Measurements from ENCODE around the gene UNKL.

DNA sequence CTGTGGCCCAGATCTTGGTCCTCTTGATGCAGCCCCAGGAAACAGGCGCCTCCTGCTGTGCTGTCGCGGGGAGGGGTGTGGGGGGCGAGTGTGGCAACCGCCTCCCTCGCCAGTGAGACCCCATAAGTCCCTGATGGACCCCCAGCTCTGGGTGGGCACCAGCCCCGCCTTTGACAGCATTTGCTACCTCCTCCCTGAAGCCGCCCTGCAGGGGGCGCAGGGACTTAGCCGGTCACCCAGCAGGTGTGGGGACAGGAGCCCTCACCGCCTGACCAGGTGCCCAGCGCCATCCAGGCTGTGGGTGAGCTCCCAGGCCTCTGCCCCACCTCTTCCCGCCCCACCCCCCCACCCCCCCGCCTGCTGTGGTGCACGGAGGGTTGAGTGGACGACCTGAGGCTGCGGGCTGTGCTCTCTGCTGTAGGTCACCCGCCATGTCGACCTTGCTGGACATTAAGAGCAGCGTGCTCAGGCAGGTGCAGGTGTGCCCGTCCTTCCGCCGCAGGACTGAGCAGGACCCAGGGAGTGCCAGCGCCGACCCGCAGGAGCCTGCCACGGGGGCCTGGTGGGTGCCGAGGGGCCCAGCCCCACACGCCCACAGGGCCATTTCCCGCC is 76.3 kb downstream of the UNKL start:
- TF ChIP-seq, protein P1, sequence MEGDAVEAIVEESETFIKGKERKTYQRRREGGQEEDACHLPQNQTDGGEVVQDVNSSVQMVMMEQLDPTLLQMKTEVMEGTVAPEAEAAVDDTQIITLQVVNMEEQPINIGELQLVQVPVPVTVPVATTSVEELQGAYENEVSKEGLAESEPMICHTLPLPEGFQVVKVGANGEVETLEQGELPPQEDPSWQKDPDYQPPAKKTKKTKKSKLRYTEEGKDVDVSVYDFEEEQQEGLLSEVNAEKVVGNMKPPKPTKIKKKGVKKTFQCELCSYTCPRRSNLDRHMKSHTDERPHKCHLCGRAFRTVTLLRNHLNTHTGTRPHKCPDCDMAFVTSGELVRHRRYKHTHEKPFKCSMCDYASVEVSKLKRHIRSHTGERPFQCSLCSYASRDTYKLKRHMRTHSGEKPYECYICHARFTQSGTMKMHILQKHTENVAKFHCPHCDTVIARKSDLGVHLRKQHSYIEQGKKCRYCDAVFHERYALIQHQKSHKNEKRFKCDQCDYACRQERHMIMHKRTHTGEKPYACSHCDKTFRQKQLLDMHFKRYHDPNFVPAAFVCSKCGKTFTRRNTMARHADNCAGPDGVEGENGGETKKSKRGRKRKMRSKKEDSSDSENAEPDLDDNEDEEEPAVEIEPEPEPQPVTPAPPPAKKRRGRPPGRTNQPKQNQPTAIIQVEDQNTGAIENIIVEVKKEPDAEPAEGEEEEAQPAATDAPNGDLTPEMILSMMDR (conservative IDR thresholded peaks at IDR 0.05; ENCODE audit: low read depth, low read length) = peak; percentile 54
- TF ChIP-seq EZH2 (IDR thresholded peaks at IDR 0.05; ENCODE audit: low read length, unreplicated experiment) = no peak
